GM11168 (cell line): ENCODE results near the gene ZFP36L1.

Experiments
- in situ Hi-C: fragments of 300-500 bp; cut with MboI; formaldehyde crosslinking; loops from one replicate; pipeline ENCODE4 v1.12.0; 2022; ENCODE audit warnings: low sequenced_read_pairs; ENCODE audit not compliant: unreplicated experiment

ZFP36L1 gene

DNA sequence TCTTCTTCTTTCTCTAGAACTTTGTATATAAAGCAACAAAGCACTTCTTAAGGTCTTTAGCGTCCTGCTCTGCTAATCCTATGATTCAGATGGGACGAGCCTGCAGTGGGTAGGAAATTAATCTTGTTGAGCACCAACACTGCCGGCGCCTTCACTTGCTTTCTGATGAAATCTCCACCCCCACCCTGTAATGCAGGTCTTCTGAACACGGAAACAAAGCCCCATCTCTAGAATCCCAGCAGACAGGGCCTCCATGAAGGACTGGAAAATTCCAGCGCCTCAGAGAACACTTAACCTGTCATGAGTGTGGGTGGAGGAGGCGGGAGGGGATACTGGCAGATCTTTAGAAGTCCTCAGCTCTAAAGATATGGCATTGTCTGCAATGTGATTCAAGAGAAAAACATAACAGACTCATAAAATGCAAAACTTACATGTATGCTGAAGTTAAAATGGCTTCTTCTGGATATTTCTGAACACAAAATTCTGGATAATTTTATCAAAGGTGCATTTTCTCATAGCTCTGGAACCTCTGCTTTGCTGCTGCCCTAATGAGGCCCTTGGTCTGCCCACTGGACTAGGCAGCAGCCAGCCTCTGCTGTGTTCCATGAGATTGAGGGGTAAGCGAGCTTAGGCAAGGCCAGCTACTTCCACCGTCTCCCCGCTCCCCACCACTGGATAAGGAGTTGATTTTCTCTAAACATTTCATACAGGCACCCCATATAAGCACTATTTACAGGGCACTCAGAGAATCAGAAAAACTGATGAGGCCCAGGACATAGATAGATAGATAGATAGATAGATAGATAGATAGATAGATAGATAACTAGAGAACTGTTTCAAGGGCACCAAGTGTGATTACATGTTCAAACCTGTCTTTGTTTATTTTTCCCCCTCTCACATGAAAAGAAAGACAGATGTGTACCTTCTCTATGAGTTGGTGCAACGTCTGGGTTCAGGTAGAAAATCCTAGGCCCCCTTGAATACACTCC is 43.1 kb downstream of the ZFP36L1 start:
- in situ Hi-C loops = no loop called here

DNA sequence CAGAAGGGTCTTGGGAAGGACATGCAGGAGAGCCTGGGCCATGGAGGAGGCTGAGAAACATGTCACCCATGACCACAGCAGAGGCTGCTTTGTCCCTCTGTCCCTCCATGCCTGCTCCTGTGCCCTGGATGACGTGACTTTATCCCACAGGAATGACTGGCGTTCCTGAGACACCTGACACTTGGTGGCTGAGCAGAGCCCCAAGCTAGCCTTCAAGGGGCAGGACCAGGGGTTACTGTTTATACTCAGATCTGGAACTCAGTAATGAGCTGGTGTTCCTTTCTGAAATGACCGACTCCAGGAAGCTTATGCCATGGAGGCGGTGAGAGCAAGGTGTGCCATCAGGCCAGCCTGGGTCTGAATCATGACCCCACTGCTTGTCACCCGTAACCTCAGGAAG is 44.2 kb downstream of the ZFP36L1 start:
- in situ Hi-C loops = no loop called here

DNA sequence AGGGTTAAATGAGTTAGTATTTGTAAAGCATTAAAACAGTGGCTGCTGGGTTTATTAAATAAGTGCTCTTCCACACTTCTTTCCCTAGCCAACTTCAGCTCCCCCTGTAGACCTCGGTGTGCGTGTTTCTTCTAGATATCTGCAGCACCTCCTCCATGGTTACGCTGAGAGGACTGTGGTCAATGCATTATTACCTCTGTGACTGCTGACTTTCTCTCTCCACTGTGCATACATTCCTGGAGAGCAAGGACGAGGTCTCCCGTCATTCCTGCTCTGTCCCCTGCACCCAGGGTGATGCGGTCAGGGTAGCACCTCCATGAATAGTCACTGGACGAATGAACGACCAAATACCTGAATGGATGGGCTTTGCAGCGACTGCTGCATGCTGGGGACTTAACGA is 44.6 kb downstream of the ZFP36L1 start:
- in situ Hi-C loops = no loop called here

DNA sequence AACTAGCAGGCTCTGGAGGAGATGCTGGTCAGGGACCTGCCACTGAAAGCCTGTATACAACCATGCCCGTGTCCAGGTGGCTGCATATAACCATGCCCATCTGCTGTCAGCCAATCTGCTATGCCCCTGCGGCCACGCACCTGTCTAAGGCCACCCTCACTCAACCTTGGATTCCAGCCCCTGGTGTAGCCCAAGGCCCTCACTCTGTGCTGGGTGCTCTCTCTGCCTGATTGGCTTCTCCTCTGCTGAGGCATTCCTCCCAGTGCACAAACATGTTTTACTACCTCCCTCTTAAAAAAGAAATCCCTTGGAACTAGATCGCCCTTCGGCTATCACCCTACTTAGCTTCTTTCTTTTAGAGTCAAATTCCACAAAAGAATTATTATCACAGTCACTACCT is 45.5 kb downstream of the ZFP36L1 start:
- in situ Hi-C loops = no loop called here

DNA sequence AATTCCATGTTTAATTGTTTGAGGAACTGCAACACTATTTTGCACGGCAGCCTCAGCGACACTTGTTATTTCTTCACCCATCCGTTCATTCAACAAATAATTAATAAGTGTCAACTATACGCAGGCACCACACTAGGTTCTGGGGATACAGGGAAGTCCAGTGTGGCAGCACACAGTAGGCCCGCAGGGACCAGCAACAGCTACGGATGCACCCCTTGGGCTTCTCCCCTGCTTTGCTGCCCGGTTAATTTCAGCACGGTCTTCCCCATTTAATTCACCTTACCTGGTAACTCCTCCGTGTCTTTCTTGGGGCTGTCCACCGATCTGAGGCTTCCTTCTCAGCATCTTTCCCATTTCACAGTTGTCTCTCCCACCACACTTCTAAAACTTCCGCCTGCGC is 48.3 kb downstream of the ZFP36L1 start:
- in situ Hi-C loops = no loop called here

DNA sequence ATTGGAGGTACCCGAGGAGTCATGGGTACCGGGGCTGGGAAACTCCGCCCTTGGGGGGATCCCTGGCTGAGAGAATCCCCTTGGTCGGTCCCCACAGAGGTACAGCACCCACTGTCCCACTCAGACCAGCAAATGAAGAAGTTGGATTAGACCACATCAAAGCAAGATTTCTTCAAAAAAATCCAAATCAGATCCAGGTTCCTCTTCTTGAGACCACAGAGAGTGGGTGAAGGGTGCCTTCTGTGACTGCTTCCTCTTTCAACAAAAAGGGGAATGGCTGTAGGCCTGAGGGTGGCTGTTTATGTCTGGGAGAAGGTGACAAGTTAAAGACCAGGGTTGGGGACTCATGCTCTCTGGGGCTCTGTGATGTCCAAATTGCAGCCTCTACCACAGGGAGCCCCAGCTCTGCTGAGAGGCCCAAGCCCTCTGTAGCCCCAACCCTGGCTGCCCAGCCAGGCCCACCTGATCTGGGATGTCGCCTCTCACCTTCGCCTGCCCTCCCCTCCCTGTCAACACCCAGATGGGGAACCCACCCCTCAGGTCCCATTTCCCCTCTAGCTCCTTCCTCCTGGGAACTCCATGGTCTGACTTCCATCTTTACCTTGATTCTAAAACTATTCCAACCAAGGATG is 50.9 kb downstream of the ZFP36L1 start:
- in situ Hi-C loops = no loop called here

DNA sequence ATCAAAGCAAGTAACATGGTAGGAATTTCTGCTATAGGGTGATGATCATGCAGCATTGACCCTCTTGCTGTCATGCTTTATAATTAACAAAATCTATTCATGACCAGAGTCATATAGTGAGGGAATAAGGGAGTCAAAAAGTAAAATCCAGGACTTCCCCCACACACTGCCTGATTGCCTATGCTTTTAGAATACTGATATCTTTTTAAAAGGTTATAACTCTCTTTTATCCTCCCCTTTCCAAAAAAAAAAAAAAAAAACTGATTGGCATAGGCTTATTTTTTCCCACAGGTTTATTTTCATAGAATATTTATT is 51.4 kb downstream of the ZFP36L1 start:
- in situ Hi-C loops = no loop called here

DNA sequence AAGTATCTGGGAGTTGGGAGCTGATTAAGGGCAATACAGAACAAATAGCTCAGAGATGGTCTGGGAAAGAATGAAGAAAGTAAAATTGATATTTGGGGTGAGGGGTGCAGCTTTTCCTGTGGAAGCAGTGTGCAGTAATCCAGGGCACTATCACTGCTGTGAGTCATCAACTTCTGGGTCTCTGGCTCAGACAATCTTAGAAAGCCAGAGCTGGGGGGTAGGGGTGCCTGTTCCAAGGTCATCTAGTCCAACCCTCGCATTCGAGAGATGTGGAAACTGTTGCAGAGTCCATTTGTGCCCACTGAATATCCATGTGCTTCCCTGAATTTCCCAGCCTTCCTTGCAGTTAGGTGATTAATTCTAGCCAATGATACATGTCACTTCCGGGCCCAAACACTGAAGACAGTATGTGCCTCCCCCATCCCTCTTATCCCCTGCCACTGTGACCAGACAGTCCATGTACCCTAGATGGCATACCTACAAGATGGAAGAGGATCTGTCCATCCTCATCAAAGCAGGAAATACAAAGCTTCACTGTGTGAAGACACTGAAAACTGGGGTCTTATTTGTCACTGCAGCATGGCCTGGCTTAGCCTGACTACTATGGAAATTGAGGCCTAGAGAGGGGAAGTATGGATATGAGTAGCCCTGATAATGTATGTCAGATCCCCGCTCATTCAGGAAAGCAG is 51.9 kb downstream of the ZFP36L1 start:
- in situ Hi-C loops = no loop called here

DNA sequence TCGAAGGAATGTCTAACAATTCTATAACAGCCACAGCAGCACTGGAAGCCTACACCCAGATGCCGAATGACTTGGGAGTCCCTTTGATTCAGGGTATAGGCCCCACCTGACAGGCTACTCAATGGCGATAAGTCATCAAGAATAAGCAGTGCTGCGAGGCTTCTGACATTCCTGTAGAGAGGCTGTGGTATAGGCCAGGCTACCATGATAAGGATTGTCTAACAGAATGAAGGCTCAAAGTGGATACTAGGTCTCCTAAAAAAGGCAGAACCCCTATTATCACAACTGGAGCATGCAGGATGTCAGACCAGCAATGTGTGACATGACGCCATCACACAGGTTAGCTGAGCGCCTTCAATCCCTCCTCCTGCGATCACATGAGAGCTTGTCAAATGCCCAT is 53.2 kb downstream of the ZFP36L1 start:
- in situ Hi-C loops = no loop called here

DNA sequence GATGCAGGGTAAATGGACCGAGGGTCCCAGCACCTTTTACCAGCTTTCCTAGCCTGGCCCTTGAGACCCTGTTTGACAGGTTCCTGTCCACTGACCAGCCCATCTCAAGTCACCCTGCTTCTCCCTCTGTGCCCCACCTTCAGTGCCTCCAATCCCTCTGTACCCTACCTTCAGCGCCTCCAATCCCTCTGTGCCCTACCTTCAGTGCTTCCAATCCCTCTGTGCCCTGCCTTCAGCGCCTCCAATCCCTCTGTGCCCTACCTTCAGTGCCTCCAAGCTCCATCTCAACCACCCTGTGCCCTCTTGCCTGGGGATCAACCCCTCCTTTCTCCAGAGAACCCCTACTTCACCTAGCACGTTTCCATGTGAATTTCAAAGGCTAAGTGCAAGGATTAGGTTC is 54.3 kb downstream of the ZFP36L1 start:
- in situ Hi-C loops = no loop called here
